WI38 (cell line): ENCODE data around the gene PRR5.

Experiments
- H3K4me3 ChIP-seq: 2 replicates; pipeline ENCODE4 v1.5.1; 2011; ENCODE audit warnings: low read depth, mild to moderate bottlenecking, control low read depth, low read length
- TF ChIP-seq, protein P1 (sequence below): IDR thresholded peaks from 2 replicates; pipeline ENCODE4 v1.5.1; 2012; ENCODE audit warnings: low read depth, mild to moderate bottlenecking, control low read depth, low read length

Gene PRR5

GRCh38 chr22:44723801-44724200 lies 21.8 kb downstream of the PRR5 start:
- TF ChIP-seq, protein P1, sequence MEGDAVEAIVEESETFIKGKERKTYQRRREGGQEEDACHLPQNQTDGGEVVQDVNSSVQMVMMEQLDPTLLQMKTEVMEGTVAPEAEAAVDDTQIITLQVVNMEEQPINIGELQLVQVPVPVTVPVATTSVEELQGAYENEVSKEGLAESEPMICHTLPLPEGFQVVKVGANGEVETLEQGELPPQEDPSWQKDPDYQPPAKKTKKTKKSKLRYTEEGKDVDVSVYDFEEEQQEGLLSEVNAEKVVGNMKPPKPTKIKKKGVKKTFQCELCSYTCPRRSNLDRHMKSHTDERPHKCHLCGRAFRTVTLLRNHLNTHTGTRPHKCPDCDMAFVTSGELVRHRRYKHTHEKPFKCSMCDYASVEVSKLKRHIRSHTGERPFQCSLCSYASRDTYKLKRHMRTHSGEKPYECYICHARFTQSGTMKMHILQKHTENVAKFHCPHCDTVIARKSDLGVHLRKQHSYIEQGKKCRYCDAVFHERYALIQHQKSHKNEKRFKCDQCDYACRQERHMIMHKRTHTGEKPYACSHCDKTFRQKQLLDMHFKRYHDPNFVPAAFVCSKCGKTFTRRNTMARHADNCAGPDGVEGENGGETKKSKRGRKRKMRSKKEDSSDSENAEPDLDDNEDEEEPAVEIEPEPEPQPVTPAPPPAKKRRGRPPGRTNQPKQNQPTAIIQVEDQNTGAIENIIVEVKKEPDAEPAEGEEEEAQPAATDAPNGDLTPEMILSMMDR = no peak
- H3K4me3 ChIP-seq = no peak overlapping the region

GRCh38 chr22:44724416-44724815 lies 22.4 kb downstream of the PRR5 start:
- TF ChIP-seq, protein P1 = no peak
- H3K4me3 ChIP-seq = no peak overlapping the region

- no peak overlapping the region for H3K4me3 ChIP-seq
- TF ChIP-seq, protein P1 = no peak
Measured at GRCh38 chr22:44724859-44725258, 22.9 kb downstream of the PRR5 start.

DNA sequence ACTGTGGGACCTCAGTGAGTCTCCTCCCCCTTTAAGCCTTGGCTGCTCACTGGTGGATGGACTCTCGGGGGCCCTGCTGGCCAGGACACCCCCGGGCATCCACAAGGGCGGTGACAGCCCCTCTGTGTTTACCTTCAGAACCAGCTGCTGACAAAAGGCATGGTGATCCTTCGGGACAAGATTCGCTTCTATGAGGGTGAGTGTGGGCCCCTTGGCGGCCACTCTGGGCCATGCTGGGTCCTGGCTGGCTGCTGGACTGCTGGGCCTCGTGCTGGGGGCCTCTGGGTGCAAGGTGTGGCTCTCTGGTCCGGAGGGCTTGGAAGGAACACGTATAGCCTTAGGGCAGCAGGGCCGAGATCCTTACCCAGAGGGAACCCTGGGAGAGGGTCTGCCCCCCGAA lies 24.4 kb downstream of the PRR5 start:
- H3K4me3 ChIP-seq = no peak overlapping the region
- TF ChIP-seq, protein P1 = no peak

DNA sequence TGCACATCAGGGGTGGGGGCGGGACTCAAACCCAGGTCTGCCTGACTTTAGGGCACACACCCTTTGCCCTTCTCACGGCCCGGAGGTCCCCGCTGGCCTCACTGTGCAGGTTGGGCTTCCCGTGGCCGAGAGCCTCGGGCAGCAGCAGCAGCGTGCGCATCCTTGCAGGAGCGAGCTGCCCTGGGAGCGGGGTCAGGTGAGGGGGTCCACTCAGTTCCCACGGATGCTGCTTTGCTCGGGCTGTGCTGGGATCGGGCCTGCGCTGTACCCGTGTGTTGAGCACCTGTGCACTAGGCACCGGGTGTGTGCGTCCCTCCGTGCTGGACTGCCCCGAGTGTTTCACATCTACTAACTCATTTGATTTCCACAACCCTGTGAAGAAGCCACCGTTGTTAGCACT lies 25.1 kb downstream of the PRR5 start:
- H3K4me3 ChIP-seq = no peak overlapping the region
- TF ChIP-seq, protein P1 = no peak

DNA sequence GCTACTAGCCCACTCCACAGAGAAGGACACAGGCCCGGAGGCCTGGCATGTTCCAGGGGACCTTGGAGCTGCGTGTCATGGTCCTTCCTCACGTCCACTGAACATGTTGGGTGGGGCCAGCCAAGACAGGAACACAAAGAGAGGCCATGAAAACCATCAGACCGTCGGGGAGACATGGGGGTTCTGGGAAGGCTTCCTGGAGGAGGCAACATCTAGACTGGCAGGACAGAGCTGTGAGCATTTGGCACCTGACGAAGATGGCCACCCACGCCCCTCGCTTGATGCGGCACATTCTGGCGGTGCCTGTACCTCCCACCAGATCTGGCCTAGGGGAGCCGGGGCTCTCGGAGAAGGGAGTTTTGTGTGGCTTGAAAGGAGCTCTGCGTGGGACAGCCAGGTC lies 25.7 kb downstream of the PRR5 start:
- TF ChIP-seq, protein P1 = no peak
- H3K4me3 ChIP-seq = no peak overlapping the region

- no peak overlapping the region for H3K4me3 ChIP-seq
- TF ChIP-seq, protein P1 = no peak
Measured at GRCh38 chr22:44728761-44729324, 26.8 kb downstream of the PRR5 start.
